HG03039 (cell line): ENCODE measurements around the gene FMO3.

ENCODE experiments used
- ATAC-seq: cut with Tn5 transposase; IDR thresholded peaks from one replicate; pipeline ENCODE4 v1.9.1; 2021; ENCODE audit warnings: mild to moderate bottlenecking, moderate library complexity; ENCODE audit not compliant: unreplicated experiment

FMO3 gene

GRCh38 chr1:171090604-171091003 is at the start of gene FMO3:
Gene FMO3 (plus strand): TSS chr1:171090905. CDS start chr1:171092659, 1,754 bp downstream.
- no peak for ATAC-seq

DNA sequence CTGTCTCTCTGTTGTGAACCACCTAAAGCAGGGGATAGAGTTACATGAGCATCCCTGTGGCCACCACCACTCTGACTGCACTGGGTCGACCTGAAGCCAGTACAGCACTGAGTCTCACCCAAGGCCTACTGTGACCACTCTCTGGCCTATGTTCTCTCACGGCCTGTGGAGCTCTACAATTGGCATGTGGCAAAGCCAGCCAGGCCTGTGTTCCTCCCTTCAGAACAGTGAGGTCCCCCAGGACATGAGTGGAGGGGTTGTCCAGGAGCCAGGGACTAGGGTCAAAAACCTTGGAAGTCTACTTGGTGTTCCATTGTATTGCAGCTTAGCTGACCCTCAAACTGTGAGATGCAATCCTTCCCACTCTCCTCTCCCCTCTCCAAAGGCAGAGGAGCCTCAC is 42.7 kb upstream of the FMO3 start:
- no peak for ATAC-seq

GRCh38 chr1:171052977-171053376 is 37.7 kb upstream of the FMO3 start:
- ATAC-seq = no peak

DNA sequence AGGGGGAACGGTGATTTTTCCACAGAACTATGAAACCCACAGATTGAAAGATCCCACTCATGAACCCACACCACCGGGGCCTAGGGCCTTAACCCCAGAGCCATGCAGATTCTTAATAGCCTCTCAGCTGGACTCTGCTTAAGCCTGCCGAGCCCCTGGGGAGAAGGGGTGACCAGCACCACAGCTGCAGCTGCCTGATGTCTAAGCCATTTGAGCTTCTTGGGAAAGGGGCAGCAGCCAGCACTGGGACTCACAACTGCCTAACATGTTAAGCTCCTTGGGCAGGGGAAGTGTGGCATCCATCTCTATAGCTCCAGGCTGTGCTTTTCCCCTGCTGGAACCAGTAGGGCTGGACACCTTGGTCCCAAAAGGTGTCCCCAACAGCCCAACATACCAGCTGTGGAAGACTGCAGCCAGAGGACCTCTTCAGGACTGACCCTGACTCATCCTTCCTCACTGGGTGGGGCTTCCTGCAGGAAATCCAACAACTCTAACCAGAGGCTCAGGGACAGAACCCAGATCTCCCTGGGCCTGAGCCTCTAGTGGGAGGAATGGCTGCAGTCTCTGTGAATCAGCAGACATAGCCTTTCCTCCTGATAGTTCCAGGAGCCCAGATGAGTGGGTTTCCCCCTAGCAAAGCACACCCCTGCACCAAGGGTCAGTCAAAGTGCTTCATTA is 34.6 kb upstream of the FMO3 start:
- no peak for ATAC-seq

GRCh38 chr1:171061425-171062143 is 29.1 kb upstream of the FMO3 start:
- ATAC-seq = no peak

DNA sequence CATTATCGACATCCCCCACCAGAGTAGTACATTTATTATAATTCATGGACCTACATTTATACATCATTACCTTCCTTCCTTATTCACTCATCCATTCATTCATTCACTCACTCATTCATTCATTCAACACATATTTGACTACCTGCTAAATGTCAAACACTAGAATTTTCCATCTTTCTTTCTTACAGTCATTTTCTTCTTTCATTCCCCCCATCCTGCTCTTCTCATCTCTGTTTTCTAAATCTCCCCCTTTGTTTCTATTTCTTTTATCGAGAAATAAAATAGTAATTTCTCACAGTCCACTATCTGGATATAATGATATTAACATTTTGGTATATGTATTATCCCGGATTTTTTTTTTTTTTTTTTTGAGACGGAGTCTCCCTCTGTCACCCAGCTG is 27.8 kb upstream of the FMO3 start:
- ATAC-seq = no peak

- no peak for ATAC-seq
Measured at GRCh38 chr1:171075041-171075440, 15.7 kb upstream of the FMO3 start.

DNA sequence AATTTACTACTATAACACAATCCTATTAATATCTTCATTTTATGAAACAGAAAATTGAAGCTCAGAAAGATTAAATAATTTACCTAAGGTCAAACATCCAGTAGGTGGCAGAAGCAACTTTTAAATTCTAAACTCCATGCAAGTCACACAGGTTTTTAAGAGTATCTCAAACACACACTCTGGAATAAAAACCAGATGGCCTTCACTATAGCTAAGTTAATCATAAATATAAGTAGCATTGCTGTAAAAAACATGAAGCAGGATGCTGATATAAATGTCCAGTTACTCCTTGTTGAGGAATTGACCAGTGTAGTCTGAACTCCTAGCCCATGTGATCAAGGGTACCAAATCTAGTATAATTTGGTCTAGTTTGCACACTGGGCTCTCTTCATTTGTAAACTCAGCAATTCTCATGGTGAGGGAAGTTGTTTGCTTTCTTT is 9.4 kb upstream of the FMO3 start:
- ATAC-seq = no peak

GRCh38 chr1:171081763-171082201 is 8.9 kb upstream of the FMO3 start:
- no peak for ATAC-seq

- ATAC-seq = no peak
Measured at GRCh38 chr1:171082606-171083005, 8.1 kb upstream of the FMO3 start.

DNA sequence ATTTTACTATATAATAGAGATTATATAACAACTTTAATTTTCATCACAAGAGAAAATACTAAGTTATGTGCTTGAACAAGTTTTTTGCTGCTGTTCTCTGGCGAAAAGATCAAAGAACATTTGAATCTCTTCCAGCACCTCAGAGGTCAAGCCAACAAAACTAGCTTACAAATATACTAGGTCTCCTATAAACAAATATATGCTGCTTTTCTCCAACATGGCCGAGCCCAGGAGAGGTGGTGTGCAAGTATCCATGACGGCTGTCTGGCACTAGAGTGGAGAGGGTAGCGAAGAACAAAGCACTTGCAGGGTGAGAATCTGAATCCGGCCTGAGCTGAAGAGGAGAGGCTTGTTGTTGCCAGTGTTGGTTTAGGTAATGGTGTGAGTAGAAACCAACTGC is 7.5 kb upstream of the FMO3 start:
- ATAC-seq = no peak

- no peak for ATAC-seq
Measured at GRCh38 chr1:171084091-171084490, 6.6 kb upstream of the FMO3 start.

DNA sequence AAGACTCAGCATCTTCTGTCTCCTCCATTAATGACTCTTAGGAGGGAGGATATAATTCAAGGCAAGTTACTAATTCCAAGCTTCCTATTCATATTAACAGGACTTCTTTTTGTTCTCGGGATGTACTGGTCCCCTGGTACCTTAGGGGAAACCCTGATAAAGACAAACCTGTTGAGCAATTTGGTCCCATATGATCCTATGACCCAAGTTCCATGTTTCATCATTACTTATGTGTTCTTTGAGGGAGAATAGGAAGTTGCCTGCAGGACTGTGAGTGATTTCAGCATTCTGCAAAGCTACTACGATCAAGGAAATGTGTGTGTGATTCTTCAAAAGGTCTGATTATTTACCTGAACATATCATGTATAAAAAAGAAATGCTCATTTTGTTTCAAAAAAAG is 5.8 kb upstream of the FMO3 start:
- ATAC-seq = no peak

DNA sequence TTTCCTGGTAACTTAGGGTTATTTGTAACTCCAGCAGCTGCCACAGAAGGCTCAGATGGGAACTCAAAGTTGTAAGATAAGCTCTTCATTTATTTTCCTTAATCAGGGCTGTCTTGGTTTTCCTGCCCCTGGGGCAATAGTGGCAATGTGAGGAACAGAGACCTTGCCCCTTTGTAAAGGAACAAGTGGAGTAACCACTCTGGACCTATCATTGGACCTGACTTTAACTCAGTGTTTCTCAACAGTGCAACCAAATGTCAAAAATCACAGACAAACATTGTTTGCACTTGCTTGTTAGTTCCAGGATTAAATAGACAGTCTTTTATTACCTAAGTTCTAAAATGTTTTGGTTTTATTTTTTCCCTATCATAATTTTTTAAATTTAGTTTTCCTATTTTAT is 2.8 kb upstream of the FMO3 start:
- no peak for ATAC-seq

DNA sequence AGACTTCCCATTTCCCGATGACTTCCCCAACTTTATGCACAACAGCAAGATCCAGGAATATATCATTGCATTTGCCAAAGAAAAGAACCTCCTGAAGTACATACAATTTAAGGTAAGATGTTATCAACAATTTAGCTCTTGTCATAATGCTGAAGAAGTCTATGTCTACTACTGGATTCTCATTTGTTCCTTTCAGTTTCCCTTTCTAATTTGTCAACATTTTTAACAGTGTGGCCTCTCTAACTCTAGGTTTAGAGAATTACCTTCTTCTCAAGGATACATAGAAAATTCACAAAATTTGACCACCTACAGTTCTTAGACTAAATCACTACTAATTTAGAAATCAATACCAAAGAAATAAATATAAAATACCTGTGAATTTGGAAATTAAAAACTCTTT is 13.2 kb downstream of the FMO3 start:
- no peak for ATAC-seq

- no peak for ATAC-seq
Measured at GRCh38 chr1:171107262-171107940, 16.7 kb downstream of the FMO3 start.

GRCh38 chr1:171107969-171108368 is 17.3 kb downstream of the FMO3 start:
- no peak for ATAC-seq

DNA sequence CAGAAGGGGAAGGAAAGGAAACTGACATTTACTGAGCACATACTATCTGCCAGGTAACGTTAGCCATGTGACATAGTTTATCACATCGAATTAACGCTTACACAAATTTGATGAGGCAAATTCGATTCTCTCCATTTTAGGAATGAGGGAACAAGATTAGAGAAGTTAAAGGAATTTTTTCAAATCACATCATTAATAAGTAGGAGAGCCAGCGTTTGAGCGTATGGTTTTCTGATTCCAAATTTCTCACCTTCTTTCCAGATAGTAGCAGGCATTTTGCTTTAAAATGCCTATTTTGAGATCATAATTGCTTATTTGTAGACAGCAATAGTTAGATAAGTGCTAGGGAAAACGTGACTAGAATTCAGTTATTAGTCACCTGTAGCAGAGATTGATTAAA is 19.3 kb downstream of the FMO3 start:
- no peak for ATAC-seq

DNA sequence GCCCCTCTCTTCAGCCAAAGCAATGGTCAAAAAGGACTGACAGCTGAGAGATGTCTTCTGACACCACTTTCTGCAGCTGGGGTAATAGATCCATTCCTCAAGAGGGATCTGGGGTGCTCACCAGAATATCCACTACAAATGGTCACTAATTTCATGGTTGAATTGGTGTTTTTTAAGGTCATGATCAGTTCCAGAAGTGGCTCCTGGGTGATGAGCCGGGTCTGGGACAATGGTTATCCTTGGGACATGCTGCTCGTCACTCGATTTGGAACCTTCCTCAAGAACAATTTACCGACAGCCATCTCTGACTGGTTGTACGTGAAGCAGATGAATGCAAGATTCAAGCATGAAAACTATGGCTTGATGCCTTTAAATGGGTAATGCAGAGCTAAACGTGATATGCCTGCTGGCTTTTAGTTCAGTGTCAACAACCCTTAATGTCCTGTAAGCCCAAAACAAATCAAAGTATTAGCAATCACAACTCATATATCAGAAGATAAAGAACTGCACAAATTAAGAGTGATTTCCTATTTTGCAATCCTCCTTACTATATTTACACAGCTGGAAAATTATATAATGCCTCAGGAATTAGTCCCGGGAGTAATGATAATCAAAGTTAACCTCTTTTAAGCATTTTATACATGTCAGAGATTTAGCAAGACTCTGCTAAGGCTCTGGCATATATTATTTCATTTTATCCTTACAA is 20.1 kb downstream of the FMO3 start:
- no peak for ATAC-seq

GRCh38 chr1:171112119-171112518 is 21.4 kb downstream of the FMO3 start:
- no peak for ATAC-seq

- ATAC-seq = no peak
Measured at GRCh38 chr1:171113382-171113781, 22.7 kb downstream of the FMO3 start.
